H1 (cell line): ENCODE results near the gene LGR4. TPM values are rescaled to one million over a fixed set of nuclear protein-coding genes. Genes with fewer than 3 reads are reported as not detected.

Experiments
- CTCF ChIA-PET: fragments of 300-600 bp; sonication (Branson Sonifier 250); formaldehyde crosslinking; loops from one replicate; lab custom pipeline; 2021; ENCODE audit not compliant: partially characterized antibody; lab: Charles Lee
- POLR2A ChIA-PET: fragments of 300-600 bp; sonication (Branson Sonifier 250); formaldehyde crosslinking; loops from one replicate; lab custom pipeline; 2021; ENCODE audit warnings: inconsistent platforms; ENCODE audit not compliant: partially characterized antibody; lab: Charles Lee
- DNase-seq, 2 experiments: peaks; one replicate each; pipeline versions ENCODE4 v3.0.0 to v3.0.0-alpha.2; 2010 to 2022; ENCODE audit warnings: low spot score in 2 of 2, low read depth in 1 of 2, mixed read lengths in 1 of 2
- FAIRE-seq: peaks from 2 replicates; lab custom pipeline; 2011; peaks lifted over from hg19 to GRCh38; lab: Jason Lieb, UNC
- H2AFZ ChIP-seq: 2 replicates; pipeline ENCODE4 v1.8.1; 2012; ENCODE audit warnings: low read length, inconsistent platforms
- H2AK5ac ChIP-seq: 2 replicates; pipeline ENCODE4 v1.6.1; 2013; ENCODE audit warnings: low read depth, low read length
- H2BK120ac ChIP-seq: replicated peaks from 2 replicates; pipeline ENCODE3; 2013; ENCODE audit warnings: low read depth, low read length, inconsistent platforms
- H2BK12ac ChIP-seq: 2 replicates; pipeline ENCODE4 v1.6.1; 2013; ENCODE audit warnings: low read depth, low read length
- H2BK15ac ChIP-seq: 2 replicates; pipeline ENCODE4 v1.6.1; 2013; ENCODE audit warnings: low read length
- H2BK20ac ChIP-seq: 2 replicates; pipeline ENCODE4 v1.6.1; 2013; ENCODE audit warnings: low read length
- H2BK5ac ChIP-seq: 2 replicates; pipeline ENCODE4 v1.6.1; 2013; ENCODE audit warnings: low read depth, low read length
- H3K14ac ChIP-seq: 2 replicates; pipeline ENCODE4 v1.6.1; 2013; ENCODE audit warnings: inconsistent platforms; ENCODE audit not compliant: insufficient read length
- H3K18ac ChIP-seq: 2 replicates; pipeline ENCODE4 v1.6.1; 2013; ENCODE audit warnings: low read length; ENCODE audit errors: extremely low read depth
- H3K23ac ChIP-seq: 2 replicates; pipeline ENCODE4 v1.6.1; 2013; ENCODE audit warnings: inconsistent platforms; ENCODE audit not compliant: insufficient read length
- H3K23me2 ChIP-seq: 2 replicates; pipeline ENCODE4 v1.6.1; 2013; ENCODE audit warnings: low read depth, low read length
- H3K27ac ChIP-seq: 2 replicates; pipeline ENCODE4 v1.6.1; 2011; ENCODE audit warnings: low read depth, low read length, inconsistent platforms
- H3K27me3 ChIP-seq, 4 experiments: replicated peaks in 1 of 4; 1 replicate in 1 of 4; 2 replicates in 3 of 4; pipeline versions ENCODE4 v1.6.1 to v1.8.1; 2011 to 2013; ENCODE audit warnings: low read length in 3 of 4, mild to moderate bottlenecking in 3 of 4, inconsistent platforms in 2 of 4, mixed read lengths in 2 of 4, moderate library complexity in 1 of 4; ENCODE audit not compliant: control insufficient read depth in 3 of 4, insufficient read depth in 3 of 4; ENCODE audit errors: extremely low read depth in 1 of 4
- H3K36me3 ChIP-seq, 4 experiments: 2 replicates each; pipeline versions ENCODE4 v1.6.1 to v1.8.1; 2011 to 2013; ENCODE audit warnings: mild to moderate bottlenecking in 4 of 4, low read length in 3 of 4, moderate library complexity in 2 of 4, control low read depth in 1 of 4, inconsistent platforms in 1 of 4; ENCODE audit not compliant: insufficient read depth in 4 of 4, control insufficient read depth in 2 of 4
- H3K4ac ChIP-seq: replicated peaks from 2 replicates; pipeline ENCODE3; 2013; ENCODE audit warnings: low read length, low read depth, mixed read lengths, inconsistent platforms; ENCODE audit not compliant: insufficient read length
- H3K4me1 ChIP-seq, 4 experiments: replicated peaks in 1 of 4; 1 replicate in 1 of 4; 2 replicates in 3 of 4; pipeline versions ENCODE4 v1.6.1 to v1.8.1; 2011 to 2013; ENCODE audit warnings: low read length in 3 of 4, inconsistent platforms in 2 of 4, mixed read lengths in 1 of 4; ENCODE audit not compliant: insufficient read depth in 4 of 4, control insufficient read depth in 3 of 4
- H3K4me2 ChIP-seq, 2 experiments: 2 replicates each; pipeline versions ENCODE4 v1.6.1 to v1.8.1; 2011 to 2013; ENCODE audit warnings: low read depth in 2 of 2, low read length in 2 of 2, control low read depth in 1 of 2, inconsistent platforms in 1 of 2, mild to moderate bottlenecking in 1 of 2; ENCODE audit not compliant: insufficient read depth in 1 of 2
- H3K4me3 ChIP-seq, 4 experiments: fragments of 200-600, 300-600 bp in 1 of 4; sonication (generic), shearing (Covaris generic), sonication (Bioruptor Twin) in 1 of 4; 2 replicates each; pipeline versions ENCODE4 v1.5.1 to v1.8.1; 2011 to 2016; ENCODE audit warnings: low read length in 4 of 4, low read depth in 3 of 4, control low read depth in 2 of 4, inconsistent platforms in 2 of 4, mild to moderate bottlenecking in 2 of 4, mixed read lengths in 1 of 4, moderate library complexity in 1 of 4; ENCODE audit not compliant: insufficient read depth in 2 of 4; ENCODE audit errors: extremely low read depth in 1 of 4
- H3K56ac ChIP-seq: replicated peaks from 2 replicates; pipeline ENCODE3; 2013; ENCODE audit warnings: low read depth, mild to moderate bottlenecking, mixed read lengths, low read length, inconsistent platforms; ENCODE audit not compliant: insufficient read length
- H3K79me1 ChIP-seq: 2 replicates; pipeline ENCODE4 v1.6.1; 2013; ENCODE audit warnings: low read depth, low read length, control low read depth
- H3K79me2 ChIP-seq, 2 experiments: 2 replicates each; pipeline versions ENCODE4 v1.6.1 to v1.8.1; 2012 to 2013; ENCODE audit warnings: low read length in 2 of 2, mild to moderate bottlenecking in 2 of 2, inconsistent platforms in 1 of 2; ENCODE audit not compliant: insufficient read depth in 2 of 2, control insufficient read depth in 1 of 2
- H3K9ac ChIP-seq, 4 experiments: replicated peaks in 1 of 4; 1 replicate in 1 of 4; 2 replicates in 3 of 4; pipeline versions ENCODE4 v1.6.1 to v1.8.1; 2011 to 2013; ENCODE audit warnings: low read depth in 3 of 4, low read length in 3 of 4, control low read depth in 2 of 4, mild to moderate bottlenecking in 2 of 4, moderate library complexity in 2 of 4, inconsistent platforms in 1 of 4; ENCODE audit errors: extremely low read depth in 1 of 4
- H3K9me3 ChIP-seq, 2 experiments: 2 replicates each; pipeline versions ENCODE4 v1.6.1 to v1.8.1; 2012 to 2013; ENCODE audit warnings: mild to moderate bottlenecking in 2 of 2, moderate library complexity in 2 of 2, control low read depth in 1 of 2, inconsistent platforms in 1 of 2, low read depth in 1 of 2, low read length in 1 of 2, mixed read lengths in 1 of 2; ENCODE audit not compliant: insufficient read depth in 2 of 2
- H4K20me1 ChIP-seq, 2 experiments: replicated peaks in 1 of 2; 2 replicates each; pipeline versions ENCODE3 to v1.8.1; 2011 to 2013; ENCODE audit warnings: inconsistent platforms in 2 of 2, low read length in 2 of 2, mild to moderate bottlenecking in 1 of 2; ENCODE audit not compliant: insufficient read depth in 2 of 2, control insufficient read depth in 1 of 2
- H4K5ac ChIP-seq: 2 replicates; pipeline ENCODE4 v1.6.1; 2013; ENCODE audit warnings: low read length, low read depth, mixed read lengths, inconsistent platforms; ENCODE audit not compliant: insufficient read length
- H4K8ac ChIP-seq: 2 replicates; pipeline ENCODE4 v1.8.0; 2013; ENCODE audit warnings: mild to moderate bottlenecking, moderate library complexity, low read length, inconsistent platforms; ENCODE audit not compliant: insufficient read depth; ENCODE audit errors: extremely low read depth
- H4K91ac ChIP-seq: replicated peaks from 2 replicates; pipeline ENCODE3; 2013; ENCODE audit warnings: low read length, mixed read lengths, inconsistent platforms; ENCODE audit not compliant: insufficient read length
- ATF2 ChIP-seq: IDR thresholded peaks from 2 replicates; pipeline ENCODE4 v1.6.1; 2012; ENCODE audit warnings: low read length, inconsistent platforms
- CHD1 ChIP-seq: IDR thresholded peaks from 2 replicates; pipeline ENCODE4 v1.6.1; 2012; ENCODE audit warnings: low read depth, low read length, improper control_type of control experiment
- EP300 ChIP-seq, 2 experiments: IDR thresholded peaks; 1 replicate in 1 of 2; 2 replicates in 1 of 2; pipeline ENCODE4 v1.6.1; 2011 to 2012; ENCODE audit warnings: low read depth in 2 of 2, low read length in 2 of 2, mild to moderate bottlenecking in 2 of 2, borderline replicate concordance in 1 of 2, inconsistent platforms in 1 of 2, moderate library complexity in 1 of 2
- HDAC2 ChIP-seq, 2 experiments: fragments of 300-600 bp in 1 of 2; sonication (generic) in 1 of 2; IDR thresholded peaks; 2 replicates each; pipeline ENCODE4 v1.6.1; 2011 to 2012; ENCODE audit warnings: low read depth in 2 of 2, low read length in 2 of 2, mild to moderate bottlenecking in 2 of 2, moderate library complexity in 2 of 2, borderline replicate concordance in 1 of 2, inconsistent platforms in 1 of 2
- MAFK ChIP-seq: IDR thresholded peaks from 2 replicates; pipeline ENCODE4 v1.6.1; 2012; ENCODE audit warnings: low read depth, mild to moderate bottlenecking, improper control_type of control experiment, low read length
- NANOG ChIP-seq: IDR thresholded peaks from 2 replicates; pipeline ENCODE4 v1.6.1; 2011; ENCODE audit warnings: low read length, low read depth, mild to moderate bottlenecking, inconsistent platforms; ENCODE audit not compliant: insufficient read depth, poor library complexity, severe bottlenecking
- PHF8 ChIP-seq: fragments of 200-600 bp; sonication (generic); conservative IDR thresholded peaks from 2 replicates; pipeline ENCODE4 v1.7.1; 2012; ENCODE audit warnings: low read depth, mild to moderate bottlenecking, inconsistent platforms, low read length, moderate library complexity
- POLR2AphosphoS5 ChIP-seq: IDR thresholded peaks from 2 replicates; pipeline ENCODE4 v1.6.1; 2011; ENCODE audit warnings: low read depth, low read length
- WGBS, 2 experiments: shearing (Covaris generic) in 1 of 2; methylation state at CpG; one replicate each; pipeline versions ENCODE4 v1.1.6 to v1.1.7; 2013 to 2015; ENCODE audit warnings: low lambda C conversion rate in 2 of 2, mixed read lengths in 2 of 2, inconsistent platforms in 1 of 2, low coverage in 1 of 2, missing lambda C conversion rate in 1 of 2; ENCODE audit not compliant: insufficient replicate concordance in 2 of 2, insufficient coverage in 1 of 2, insufficient read length in 1 of 2; ENCODE audit errors: extremely low coverage in 1 of 2, missing lambda C conversion rate in 1 of 2; 5-methylcytosine and 5-hydroxymethylcytosine counted together
- polyA plus RNA-seq, 7 experiments: library from polyadenylated mRNA; depleted of rRNA in 3 of 7; stranded (reverse) in 5 of 7; unstranded in 2 of 7; fragments of >200 nt in 5 of 7; fragments of 200-250 nt in 2 of 7; gene quantifications; 1 replicate in 5 of 7; 2 replicates in 1 of 7; 4 replicates in 1 of 7; pipeline versions ENCODE4 v1.2.1 to v1.2.3, GENCODE V29; 2011 to 2013; ENCODE audit warnings: missing spikeins in 2 of 7, mixed read lengths in 2 of 7
- total RNA-seq: library from RNA; stranded (reverse); fragmentation: NEBNext Ultra II Directional; extraction: Animal tissue kit (Norgen Biotek cat#: 25700); gene quantifications from 2 replicates; pipeline ENCODE4 v1.2.1, GENCODE V29; 2021

Gene LGR4
- total and polyA plus RNA-seq, 2 of the 8 experiments (the other 6 are each of a cell fraction or from before 2014, with no cell fraction given): 26.6 to 61.7 TPM

- Histone ChIP-seq H3K79me2 (peaks cover 0 to 42% of the 10 kb centered on the region in 2 experiments; a peak in 2 of 4 replicates), H4K20me1 (peaks cover 7 to 8% of the 10 kb centered on the region in 2 experiments), H2AFZ (no peak overlapping the region), H3K79me1 (0 out of 2 replicates have a peak, but pooled peaks cover 8% of the 10 kb centered on the region), H3K27me3 (no peaks in the 10 kb centered on the region), H2BK12ac (no peak overlapping the region), H4K5ac (peak overlapping the region; percentile 6), H3K9ac (no peak overlapping the region), H2BK5ac (peak overlapping the region; percentile 32; the same call in 1 of the 2 replicates), H3K36me3 (peaks cover 0 to 32% (median 0%) of the 10 kb centered on the region in 4 experiments; a peak in 2 of 8 replicates), H3K4me3 (no peak overlapping the region), H4K91ac (no peak overlapping the region), H3K14ac (no peak overlapping the region), H3K18ac (no peak overlapping the region), H3K4ac (no peak overlapping the region), H2AK5ac (no peak overlapping the region), H2BK20ac (no peak overlapping the region), H3K4me2 (no peak overlapping the region), H4K8ac (no peak overlapping the region), H2BK120ac (no peak overlapping the region), H3K23me2 (no peaks in the 10 kb centered on the region; the same call in 1 of the 2 replicates), H3K56ac (no peak overlapping the region), H3K4me1 (peaks cover 4 to 24% (median 20%) of the 10 kb centered on the region in 4 experiments; a peak in 6 of 7 replicates), H3K23ac (no peak overlapping the region), H3K27ac (no peak overlapping the region), H2BK15ac (no peak overlapping the region), H3K9me3 (no peaks in the 10 kb centered on the region)
- CTCF ChIA-PET: interaction anchor here (1.0 to 2.1 kb wide), 14 partner anchors 10 to 188 kb away, joined by 3 to 8 read pairs (median 3); no protein-coding TSS in a partner anchor
- DNase-seq (no peak), FAIRE-seq (no peak)
- 86% methylated on average over 5 of the region's 5 CpGs; no CpG with 5 or more reads in 1 of the 2 experiments for WGBS, 2 experiments
- POLR2A ChIA-PET: interaction anchor here (0.7 to 1.3 kb wide), 3 partner anchors 32 to 158 kb away, joined by 3 read pairs; partner anchors contain the start of gene LGR4
- TF ChIP-seq MAFK: no peak
- no peak for TF ChIP-seq HDAC2 (IDR thresholded peaks at IDR 0.05; ENCODE audit: borderline replicate concordance in 1 of 2, low read depth in 2 of 2, low read length in 2 of 2)
- no peak for TF ChIP-seq ATF2
- no peak for TF ChIP-seq POLR2AphosphoS5
- no peak for TF ChIP-seq NANOG
- no peak for TF ChIP-seq CHD1
- no peak for TF ChIP-seq PHF8
- TF ChIP-seq EP300 (IDR thresholded peaks at IDR 0.05; ENCODE audit: borderline replicate concordance in 1 of 2, low read depth in 2 of 2, low read length in 2 of 2): no peak
Observed at GRCh38 chr11:27391331-27392015, 81.1 kb downstream of the LGR4 start.
